AG04450 (cell line): ENCODE results near the gene P4HA2. TPM values are rescaled to one million over a fixed set of nuclear protein-coding genes. Genes with fewer than 3 reads are reported as not detected.

Experiments used
- CTCF ChIA-PET: fragments of 300-600, 350-600 bp; formaldehyde crosslinking; extraction: SDS; loops from one replicate; lab custom pipeline; 2022; ENCODE audit warnings: antibody characterized with exemption, inconsistent platforms; lab: Charles Lee
- POLR2A ChIA-PET: fragments of 350-600 bp; formaldehyde crosslinking; extraction: SDS; loops from one replicate; lab custom pipeline; 2021; ENCODE audit warnings: antibody characterized with exemption, inconsistent platforms; lab: Yijun Ruan, JAX
- DNase-seq: peaks from one replicate; pipeline ENCODE4 v3.0.0-alpha.2; 2011; ENCODE audit warnings: low read depth, low spot score
- H3K27ac ChIP-seq: one replicate; pipeline ENCODE4 v1.5.1; 2012; ENCODE audit warnings: low read depth, low read length, control low read depth
- H3K27me3 ChIP-seq: one replicate; pipeline ENCODE4 v1.6.0; 2012; ENCODE audit warnings: low read length; ENCODE audit not compliant: control insufficient read depth, insufficient read depth
- H3K4me3 ChIP-seq: 2 replicates; pipeline ENCODE4 v1.5.1; 2011; ENCODE audit warnings: mild to moderate bottlenecking, low read depth, low read length, control low read depth
- H3K9me3 ChIP-seq: 2 replicates; pipeline ENCODE4 v1.5.1; 2012; ENCODE audit warnings: low read length; ENCODE audit not compliant: control insufficient read depth, insufficient read depth
- CTCF ChIP-seq: IDR thresholded peaks from 2 replicates; pipeline ENCODE4 v1.5.1; 2011; ENCODE audit warnings: low read depth, low read length, control low read depth, inconsistent platforms
- polyA plus RNA-seq: library from polyadenylated mRNA; depleted of rRNA; stranded (reverse); fragments of >200 nt; gene quantifications from 2 replicates; pipeline ENCODE4 v1.2.3, GENCODE V29; 2011

Gene P4HA2
- polyA plus RNA-seq, 1 experiment, result 178 TPM

GRCh38 chr5:132207778-132208177, 19.9 kb downstream of the P4HA2 start:
- DNase-seq, result no peak

GRCh38 chr5:132206782-132207181, 20.9 kb downstream of the P4HA2 start:
- no peaks in the 10 kb centered on the region for H3K9me3 ChIP-seq
- ChIA-PET POLR2A (no interaction called here), CTCF (interaction anchor here (1.7 to 3.1 kb wide), 5 partner anchors 16 to 143 kb away, joined by 4 to 18 read pairs (median 6); no protein-coding TSS in a partner anchor)
- H3K27ac ChIP-seq, result no peak overlapping the region
- H3K4me3 ChIP-seq, result no peak overlapping the region
- no peak for DNase-seq
- TF ChIP-seq CTCF, result no peak
- no peaks in the 10 kb centered on the region for H3K27me3 ChIP-seq

More at GRCh38 chr5:132207778-132208177, 19.9 kb downstream of the P4HA2 start:
- TF ChIP-seq CTCF, result no peak
- POLR2A ChIA-PET, result interaction anchor here (0.6 kb wide), 1 partner anchor 17 kb away, joined by 5 read pairs; no protein-coding TSS in a partner anchor
- Histone ChIP-seq H3K9me3 (no peaks in the 10 kb centered on the region), H3K4me3 (no peak overlapping the region), H3K27me3 (no peaks in the 10 kb centered on the region), H3K27ac (no peak overlapping the region)
- CTCF ChIA-PET, result interaction anchor here (1.7 to 3.1 kb wide), 3 partner anchors 17 to 144 kb away, joined by 6 to 18 read pairs (median 7); no protein-coding TSS in a partner anchor

- no peaks in the 10 kb centered on the region for H3K27me3 ChIP-seq
- DNase-seq, result no peak
- POLR2A ChIA-PET, result interaction anchor here (1.1 kb wide), 1 partner anchor 22 kb away, joined by 3 read pairs; the partner anchor contains the start of gene P4HA2
- no peaks in the 10 kb centered on the region for H3K9me3 ChIP-seq
- TF ChIP-seq CTCF, result no peak
- H3K4me3 ChIP-seq, result no peak overlapping the region
- H3K27ac ChIP-seq, result peak overlapping the region; percentile 2
- CTCF ChIA-PET, result interaction anchor here (0.8 to 3.1 kb wide), 5 partner anchors 15 to 141 kb away, joined by 3 to 18 read pairs (median 4); no protein-coding TSS in a partner anchor
Observed at GRCh38 chr5:132205385-132206125, 22.1 kb downstream of the P4HA2 start.

- TF ChIP-seq CTCF, result no peak
- no peak for DNase-seq
- ChIA-PET POLR2A (interaction anchor here (1.1 kb wide), 1 partner anchor 23 kb away, joined by 3 read pairs; the partner anchor contains the start of gene P4HA2), CTCF (interaction anchor here (0.6 to 2.3 kb wide), 3 partner anchors 14 to 91 kb away, joined by 3 to 13 read pairs (median 11); no protein-coding TSS in a partner anchor)
- Histone ChIP-seq H3K4me3 (no peak overlapping the region), H3K27ac (no peak overlapping the region), H3K9me3 (no peaks in the 10 kb centered on the region), H3K27me3 (no peaks in the 10 kb centered on the region)
Observed at GRCh38 chr5:132204371-132205135, 23.1 kb downstream of the P4HA2 start.
